Measurements from ENCODE around the gene SETMAR. TPM values are rescaled to one million over a fixed set of nuclear protein-coding genes. Genes with fewer than 3 reads are reported as not detected.

SETMAR gene
- total RNA-seq, 1 donor from 2014 or later, result 18.3 TPM

DNA sequence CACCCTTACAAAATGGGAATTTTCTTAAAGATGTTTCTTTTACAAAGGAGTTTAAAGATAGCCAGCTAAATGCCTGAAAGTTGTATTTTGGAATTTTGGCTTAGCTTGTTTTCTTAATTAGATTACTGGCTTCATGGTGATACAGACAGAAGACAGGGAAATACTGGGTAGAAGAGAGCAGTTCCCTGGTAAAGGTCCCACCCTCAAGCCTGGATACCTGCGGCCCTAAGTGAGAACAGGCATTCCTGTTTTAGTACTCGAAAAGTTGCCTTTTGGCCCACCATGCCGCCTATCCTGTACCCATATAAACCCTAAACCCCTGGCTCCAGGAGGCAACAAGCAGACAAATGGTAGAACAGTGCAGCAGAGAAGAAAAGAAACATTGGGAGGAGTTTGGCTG is 29.4 kb downstream of the SETMAR start:
- no peaks in the 10 kb centered on the region for H4K20me1 ChIP-seq (ENCODE audit: low read depth)
- Mint-ChIP-seq H3K4me1 (no peaks in the 10 kb centered on the region), H3K4me3 (no peak overlapping the region), H3K9me3 (peaks cover 19% of the 10 kb centered on the region), H3K36me3 (no peaks in the 10 kb centered on the region), H3K27ac (no peak overlapping the region), H3K27me3 (ENCODE audit: insufficient read depth, low read depth) (no peaks in the 10 kb centered on the region)
- no peaks in the 10 kb centered on the region for H3K79me2 ChIP-seq (ENCODE audit: low read depth)
- H3K27me3 ChIP-seq, result no peaks in the 10 kb centered on the region
- H3K36me3 ChIP-seq, result no peaks in the 10 kb centered on the region
- H3K4me1 ChIP-seq, result no peaks in the 10 kb centered on the region
- H2AFZ ChIP-seq (replicated peaks), result no peak overlapping the region
- no peaks in the 10 kb centered on the region for H3F3A ChIP-seq (ENCODE audit: low read depth)
- H3K4me2 ChIP-seq, result no peak overlapping the region
- H3K9ac ChIP-seq, result no peak overlapping the region
- no peak overlapping the region for H3K4me3 ChIP-seq
- DNase-seq (ENCODE audit: low spot score), result no peak
- no peaks in the 10 kb centered on the region for H3K9me3 ChIP-seq (ENCODE audit: low read depth)
- TF ChIP-seq EZH2phosphoT487 (IDR thresholded peaks at IDR 0.05) (no peak), EZH2 (IDR thresholded peaks at IDR 0.05) (no peak)
- TF ChIP-seq, protein P1, sequence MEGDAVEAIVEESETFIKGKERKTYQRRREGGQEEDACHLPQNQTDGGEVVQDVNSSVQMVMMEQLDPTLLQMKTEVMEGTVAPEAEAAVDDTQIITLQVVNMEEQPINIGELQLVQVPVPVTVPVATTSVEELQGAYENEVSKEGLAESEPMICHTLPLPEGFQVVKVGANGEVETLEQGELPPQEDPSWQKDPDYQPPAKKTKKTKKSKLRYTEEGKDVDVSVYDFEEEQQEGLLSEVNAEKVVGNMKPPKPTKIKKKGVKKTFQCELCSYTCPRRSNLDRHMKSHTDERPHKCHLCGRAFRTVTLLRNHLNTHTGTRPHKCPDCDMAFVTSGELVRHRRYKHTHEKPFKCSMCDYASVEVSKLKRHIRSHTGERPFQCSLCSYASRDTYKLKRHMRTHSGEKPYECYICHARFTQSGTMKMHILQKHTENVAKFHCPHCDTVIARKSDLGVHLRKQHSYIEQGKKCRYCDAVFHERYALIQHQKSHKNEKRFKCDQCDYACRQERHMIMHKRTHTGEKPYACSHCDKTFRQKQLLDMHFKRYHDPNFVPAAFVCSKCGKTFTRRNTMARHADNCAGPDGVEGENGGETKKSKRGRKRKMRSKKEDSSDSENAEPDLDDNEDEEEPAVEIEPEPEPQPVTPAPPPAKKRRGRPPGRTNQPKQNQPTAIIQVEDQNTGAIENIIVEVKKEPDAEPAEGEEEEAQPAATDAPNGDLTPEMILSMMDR (IDR thresholded peaks at IDR 0.05), result no peak
- H3K27ac ChIP-seq, result no peak overlapping the region

DNA sequence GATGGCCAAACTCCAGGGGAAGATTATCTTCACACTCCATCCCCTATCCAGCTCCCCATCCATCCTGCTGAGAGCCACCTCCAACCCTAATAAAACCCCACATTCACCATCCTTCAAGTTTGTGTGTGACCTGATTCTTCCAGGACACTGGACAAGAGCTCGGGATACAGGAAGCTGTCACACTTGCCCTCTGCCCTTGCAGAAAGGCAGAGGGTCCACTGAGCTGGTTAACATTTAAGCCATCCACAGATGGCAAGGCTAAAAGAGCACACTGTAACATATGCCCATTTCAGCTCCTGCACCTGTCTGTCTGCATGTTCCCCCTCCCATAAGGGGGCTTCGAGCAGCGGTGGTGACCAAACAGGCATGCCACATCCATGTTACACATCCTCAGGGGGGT is 29.8 kb downstream of the SETMAR start:
- no peak overlapping the region for H2AFZ ChIP-seq (replicated peaks)
- H4K20me1 ChIP-seq (ENCODE audit: low read depth), result no peaks in the 10 kb centered on the region
- DNase-seq (ENCODE audit: low spot score), result no peak
- H3K27me3 Mint-ChIP-seq (ENCODE audit: insufficient read depth, low read depth), result no peaks in the 10 kb centered on the region
- no peaks in the 10 kb centered on the region for H3K36me3 ChIP-seq
- no peak overlapping the region for H3K27ac ChIP-seq
- H3K9ac ChIP-seq, result no peak overlapping the region
- TF ChIP-seq, protein P1 (IDR thresholded peaks at IDR 0.05), result no peak
- no peak for TF ChIP-seq EZH2phosphoT487 (IDR thresholded peaks at IDR 0.05)
- no peaks in the 10 kb centered on the region for H3K27me3 ChIP-seq
- no peak overlapping the region for H3K4me3 Mint-ChIP-seq
- H3F3A ChIP-seq (ENCODE audit: low read depth), result no peaks in the 10 kb centered on the region
- no peaks in the 10 kb centered on the region for H3K4me1 Mint-ChIP-seq
- H3K9me3 Mint-ChIP-seq, result peaks cover 19% of the 10 kb centered on the region
- H3K9me3 ChIP-seq (ENCODE audit: low read depth), result no peaks in the 10 kb centered on the region
- no peak overlapping the region for H3K4me2 ChIP-seq
- no peaks in the 10 kb centered on the region for H3K4me1 ChIP-seq
- no peaks in the 10 kb centered on the region for H3K36me3 Mint-ChIP-seq
- H3K27ac Mint-ChIP-seq, result no peak overlapping the region
- no peaks in the 10 kb centered on the region for H3K79me2 ChIP-seq (ENCODE audit: low read depth)
- H3K4me3 ChIP-seq, result no peak overlapping the region

DNA sequence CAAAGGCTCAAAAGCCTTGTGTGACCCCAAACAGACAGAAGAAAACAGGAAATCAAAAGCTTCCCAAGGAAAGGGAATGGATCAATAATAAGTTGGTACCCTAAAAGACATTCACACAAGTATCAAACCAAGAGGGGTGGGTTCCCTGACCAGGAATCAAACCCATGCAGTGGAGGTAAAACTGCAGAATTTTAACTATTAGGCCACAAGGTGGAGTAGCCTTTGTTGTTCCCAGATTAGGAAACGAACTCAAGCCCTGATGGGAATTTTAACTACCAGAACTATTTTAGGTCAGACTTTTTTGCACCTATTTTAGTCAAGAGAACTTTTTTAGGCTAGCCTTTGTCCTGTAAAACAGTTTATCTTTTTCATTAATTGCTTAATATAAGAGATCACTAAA is 31.4 kb downstream of the SETMAR start:
- no peak for DNase-seq (ENCODE audit: low spot score)
- H3K36me3 Mint-ChIP-seq, result no peaks in the 10 kb centered on the region
- Histone ChIP-seq H3K9me3 (ENCODE audit: low read depth) (no peaks in the 10 kb centered on the region), H3K4me2 (no peak overlapping the region), H3K9ac (no peak overlapping the region), H3K27me3 (no peaks in the 10 kb centered on the region), H3K4me3 (no peak overlapping the region), H3K4me1 (no peaks in the 10 kb centered on the region), H2AFZ (replicated peaks) (no peak overlapping the region), H3K27ac (no peak overlapping the region), H3K79me2 (ENCODE audit: low read depth) (no peaks in the 10 kb centered on the region), H4K20me1 (ENCODE audit: low read depth) (no peaks in the 10 kb centered on the region), H3F3A (ENCODE audit: low read depth) (no peaks in the 10 kb centered on the region), H3K36me3 (no peaks in the 10 kb centered on the region)
- TF ChIP-seq EZH2phosphoT487 (IDR thresholded peaks at IDR 0.05) (no peak), EZH2 (IDR thresholded peaks at IDR 0.05) (no peak)
- TF ChIP-seq, protein P1 (IDR thresholded peaks at IDR 0.05), result peak; percentile 27
- no peaks in the 10 kb centered on the region for H3K27me3 Mint-ChIP-seq (ENCODE audit: insufficient read depth, low read depth)
- H3K27ac Mint-ChIP-seq, result no peak overlapping the region
- H3K4me3 Mint-ChIP-seq, result no peak overlapping the region
- H3K9me3 Mint-ChIP-seq, result peaks cover 9% of the 10 kb centered on the region
- H3K4me1 Mint-ChIP-seq, result no peaks in the 10 kb centered on the region
